Calu3 (cell line): ENCODE data around the gene MCC. TPM values are rescaled to one million over a fixed set of nuclear protein-coding genes. Genes with fewer than 3 reads are reported as not detected.
A peak's percentile ranks its signal among the peaks of the same experiment; 100 is the strongest.

Source experiments
- BruUV-seq: library from RNA; stranded (reverse); fragments of 400-500 nt; replicated peaks from 2 replicates; lab custom pipeline; 2021; lab: Mats Ljungman, UMichigan
- CTCF ChIA-PET: fragments of 300-600 bp; sonication (Branson Sonifier 250); formaldehyde crosslinking; loops from one replicate; lab custom pipeline; 2022; ENCODE audit warnings: antibody characterized with exemption; lab: Charles Lee
- DNase-seq: peaks from one replicate; pipeline ENCODE4 v3.0.0; 2022
- H3K27ac Mint-ChIP-seq: one replicate; pipeline ENCODE4 v1.8.0; 2022; ENCODE audit warnings: mixed read lengths; ENCODE audit not compliant: unreplicated experiment
- H3K27me3 Mint-ChIP-seq: one replicate; pipeline ENCODE4 v1.8.0; 2022; ENCODE audit warnings: mixed read lengths; ENCODE audit not compliant: unreplicated experiment
- H3K36me3 Mint-ChIP-seq: one replicate; pipeline ENCODE4 v1.8.0; 2022; ENCODE audit warnings: mild to moderate bottlenecking, moderate library complexity, mixed read lengths; ENCODE audit not compliant: insufficient read depth, unreplicated experiment
- H3K4me1 Mint-ChIP-seq: one replicate; pipeline ENCODE4 v1.8.0; 2022; ENCODE audit warnings: mild to moderate bottlenecking, low read depth, mixed read lengths; ENCODE audit not compliant: unreplicated experiment
- H3K4me3 Mint-ChIP-seq: one replicate; pipeline ENCODE4 v1.8.0; 2022; ENCODE audit warnings: mild to moderate bottlenecking, low read depth, moderate library complexity, mixed read lengths; ENCODE audit not compliant: unreplicated experiment
- H3K9me3 Mint-ChIP-seq: one replicate; pipeline ENCODE4 v1.8.0; 2022; ENCODE audit warnings: low read depth, mixed read lengths; ENCODE audit not compliant: unreplicated experiment
- CTCF ChIP-seq: fragments of 200-600 bp; IDR thresholded peaks from one replicate; pipeline ENCODE4 v1.8.0; 2022; ENCODE audit warnings: antibody characterized with exemption; ENCODE audit not compliant: unreplicated experiment
- intact Hi-C: fragments of 100-400 bp; cut with micrococcal nuclease; formaldehyde crosslinking; loops from one replicate; pipeline ENCODE4 v1.10.0; 2022; ENCODE audit not compliant: unreplicated experiment
- total RNA-seq: library from RNA; stranded (reverse); gene quantifications from 2 replicates; pipeline ENCODE4 v1.2.3, GENCODE V29; 2022

Gene MCC
- total RNA-seq, 1 experiment from 2014 or later: 2.8 TPM

GRCh38 chr5:113209498-113209897 lies 278.8 kb downstream of the MCC start:
- no peak for DNase-seq
- BruUV-seq: no TSS peak
- intact Hi-C loops: no loop called here
- H3K4me3 Mint-ChIP-seq: no peak overlapping the region
- H3K27ac Mint-ChIP-seq: no peak overlapping the region
- no peaks in the 10 kb centered on the region for H3K27me3 Mint-ChIP-seq
- peaks cover 9% of the 10 kb centered on the region for H3K4me1 Mint-ChIP-seq
- CTCF ChIA-PET: no interaction called here
- TF ChIP-seq CTCF: no peak
- H3K9me3 Mint-ChIP-seq: no peaks in the 10 kb centered on the region
- H3K36me3 Mint-ChIP-seq: no peaks in the 10 kb centered on the region

- TF ChIP-seq CTCF: no peak
- Mint-ChIP-seq H3K9me3 (no peaks in the 10 kb centered on the region), H3K36me3 (peaks cover 10% of the 10 kb centered on the region), H3K4me1 (peaks cover 34% of the 10 kb centered on the region), H3K27me3 (no peaks in the 10 kb centered on the region), H3K4me3 (no peak overlapping the region), H3K27ac (no peak overlapping the region)
- CTCF ChIA-PET: interaction anchor here (1.0 kb wide), 1 partner anchor 124 kb away, joined by 3 read pairs; no protein-coding TSS in a partner anchor
- peak; percentile 32 for DNase-seq
- BruUV-seq: no TSS peak
- intact Hi-C loops: no loop called here
Measured at GRCh38 chr5:113205807-113206206, 282.4 kb downstream of the MCC start.

GRCh38 chr5:113205323-113205722 lies 282.9 kb downstream of the MCC start:
- CTCF ChIA-PET: interaction anchor here (0.6 to 1.0 kb wide), 2 partner anchors 119 to 125 kb away, joined by 3 read pairs; no protein-coding TSS in a partner anchor
- TF ChIP-seq CTCF: no peak

GRCh38 chr5:113204525-113205161 lies 283.6 kb downstream of the MCC start:
- CTCF ChIA-PET: interaction anchor here (0.6 kb wide), 1 partner anchor 120 kb away, joined by 3 read pairs; no protein-coding TSS in a partner anchor
- H3K9me3 Mint-ChIP-seq: no peaks in the 10 kb centered on the region
- TF ChIP-seq CTCF: no peak
- H3K36me3 Mint-ChIP-seq: peaks cover 14% of the 10 kb centered on the region
- DNase-seq: no peak
- H3K4me1 Mint-ChIP-seq: peaks cover 45% of the 10 kb centered on the region
- H3K27me3 Mint-ChIP-seq: no peaks in the 10 kb centered on the region
- no TSS peak for BruUV-seq
- intact Hi-C loops: no loop called here
- no peak overlapping the region for H3K4me3 Mint-ChIP-seq
- no peak overlapping the region for H3K27ac Mint-ChIP-seq

More at GRCh38 chr5:113205323-113205722, 282.9 kb downstream of the MCC start:
- intact Hi-C loops: no loop called here
- H3K27ac Mint-ChIP-seq: no peak overlapping the region
- DNase-seq: no peak
- peaks cover 38% of the 10 kb centered on the region for H3K4me1 Mint-ChIP-seq
- BruUV-seq: no TSS peak
- H3K4me3 Mint-ChIP-seq: no peak overlapping the region
- H3K36me3 Mint-ChIP-seq: peaks cover 10% of the 10 kb centered on the region
- H3K27me3 Mint-ChIP-seq: no peaks in the 10 kb centered on the region
- H3K9me3 Mint-ChIP-seq: no peaks in the 10 kb centered on the region
